Measurements from ENCODE around the gene MGST2.
"Not testable (repeated sequence)": the region's sequence is repeated elsewhere in the genome, so short reads cannot be mapped to it uniquely, and the experiment has no call there.

MGST2 gene

GRCh38 chr4:139694522-139695107 is 29.0 kb downstream of the MGST2 start:
- H3K27ac ChIP-seq: no peak overlapping the region
- H3K4me3 ChIP-seq: no peak overlapping the region

DNA sequence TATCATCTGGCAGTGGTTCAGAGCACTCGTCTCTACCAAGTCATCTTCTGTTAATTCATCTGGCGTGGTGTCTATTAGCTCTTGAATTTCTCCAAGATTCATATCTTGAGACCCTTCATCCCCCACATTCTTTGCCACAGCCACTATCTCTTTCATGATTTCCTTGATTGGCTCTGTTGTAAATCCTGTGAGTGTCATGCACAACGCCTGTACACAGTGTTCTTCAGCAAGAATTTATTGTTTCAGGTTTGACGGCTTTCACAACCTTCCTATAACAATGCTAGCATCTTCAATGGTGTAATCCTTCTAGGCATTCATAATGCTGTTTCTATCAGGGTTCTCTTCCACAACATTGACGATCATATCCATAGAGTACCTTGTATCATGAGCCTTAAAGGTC is 30.9 kb downstream of the MGST2 start:
- Histone ChIP-seq H3K27ac (no peak overlapping the region), H3K4me3 (no peak overlapping the region)

GRCh38 chr4:139698167-139698925 is 32.7 kb downstream of the MGST2 start:
- H3K4me3 ChIP-seq, H3K27ac ChIP-seq: not testable (repeated sequence)

DNA sequence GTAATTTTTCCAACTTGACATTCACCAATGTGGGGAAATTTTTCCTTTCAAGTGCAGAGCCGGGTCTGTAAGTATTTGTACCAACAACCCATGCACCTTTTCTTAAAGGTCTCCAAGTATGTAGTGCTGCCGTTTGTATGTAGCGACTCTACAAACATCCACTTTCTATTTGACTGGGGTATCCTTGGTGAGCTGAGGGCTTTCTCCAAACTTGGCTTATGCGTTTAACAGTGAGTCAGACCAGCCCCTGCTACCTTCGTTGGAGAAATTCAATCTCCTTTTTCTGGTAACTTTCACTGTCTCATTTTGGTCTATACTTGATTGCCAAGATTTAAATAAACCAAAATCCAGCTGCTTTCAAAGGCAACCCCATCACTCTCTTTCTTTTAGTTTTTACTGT is 34.9 kb downstream of the MGST2 start:
- Histone ChIP-seq H3K4me3 (no peak overlapping the region), H3K27ac (no peak overlapping the region)

GRCh38 chr4:139704915-139705485 is 39.4 kb downstream of the MGST2 start:
- H3K4me3 ChIP-seq: no peak overlapping the region
- no peak overlapping the region for H3K27ac ChIP-seq

GRCh38 chr4:139709660-139710059 is 44.0 kb downstream of the MGST2 start:
- Histone ChIP-seq H3K27ac (no peak overlapping the region), H3K4me3 (no peak overlapping the region)

- Histone ChIP-seq H3K4me3 (no peak overlapping the region), H3K27ac (no peak overlapping the region)
Observed at GRCh38 chr4:139710073-139710472, 44.5 kb downstream of the MGST2 start.

DNA sequence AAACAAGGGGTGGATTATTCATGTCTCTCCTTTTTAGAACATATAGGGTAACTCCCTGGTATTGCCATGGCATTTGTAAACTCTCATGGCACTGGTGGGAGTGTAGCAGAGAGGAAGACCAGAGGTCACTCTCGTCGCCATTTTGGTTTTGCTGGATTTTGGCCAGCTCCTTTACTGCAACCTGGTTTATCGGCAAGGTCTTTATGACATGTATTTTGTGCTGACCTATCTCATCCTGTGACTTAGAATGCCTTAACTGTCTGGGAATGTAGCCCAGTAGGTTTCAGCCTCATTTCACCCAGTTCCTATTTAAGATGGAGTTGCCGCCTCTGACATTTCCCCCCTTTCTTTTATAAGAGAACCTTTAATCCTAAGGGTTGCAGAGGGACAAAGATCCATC is 45.8 kb downstream of the MGST2 start:
- Histone ChIP-seq H3K27ac (peak overlapping the region in 1 of 21 experiments; percentile 16), H3K4me3 (no peak overlapping the region)

- no peak overlapping the region for H3K4me3 ChIP-seq
- no peak overlapping the region for H3K27ac ChIP-seq
Observed at GRCh38 chr4:139712882-139713281, 47.3 kb downstream of the MGST2 start.

DNA sequence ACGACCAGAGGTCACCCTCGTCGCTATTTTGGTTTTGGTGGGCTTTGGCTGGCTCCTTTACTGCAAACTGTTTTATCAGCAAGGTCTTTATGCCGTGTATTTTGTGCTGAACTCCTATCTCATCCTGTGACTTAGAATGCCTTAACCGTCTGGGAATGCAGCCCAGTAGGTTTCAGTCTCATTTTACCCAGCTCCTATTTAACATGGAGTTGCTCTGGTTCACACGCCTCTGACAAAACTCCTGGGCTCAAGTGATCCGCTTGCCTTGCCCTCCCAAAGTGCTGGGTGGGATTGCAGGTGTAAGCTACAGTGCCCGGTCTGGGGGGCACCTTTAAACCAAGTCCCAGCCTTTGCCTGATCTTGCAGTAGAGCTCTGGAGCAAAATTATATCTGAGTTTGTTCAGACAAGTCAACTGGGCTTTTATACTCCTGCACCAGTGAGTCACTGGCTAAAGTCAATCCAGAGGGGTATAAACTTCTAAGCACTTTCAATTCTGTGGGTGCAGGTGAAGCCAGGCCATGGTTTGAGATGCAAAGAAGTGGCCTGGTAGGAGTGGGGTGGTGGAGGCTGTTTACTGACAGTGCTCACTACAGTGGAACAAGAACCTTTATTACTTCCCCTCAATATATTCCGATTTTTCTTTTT is 50.2 kb downstream of the MGST2 start:
- Histone ChIP-seq H3K4me3 (no peak overlapping the region), H3K27ac (no peak overlapping the region)

DNA sequence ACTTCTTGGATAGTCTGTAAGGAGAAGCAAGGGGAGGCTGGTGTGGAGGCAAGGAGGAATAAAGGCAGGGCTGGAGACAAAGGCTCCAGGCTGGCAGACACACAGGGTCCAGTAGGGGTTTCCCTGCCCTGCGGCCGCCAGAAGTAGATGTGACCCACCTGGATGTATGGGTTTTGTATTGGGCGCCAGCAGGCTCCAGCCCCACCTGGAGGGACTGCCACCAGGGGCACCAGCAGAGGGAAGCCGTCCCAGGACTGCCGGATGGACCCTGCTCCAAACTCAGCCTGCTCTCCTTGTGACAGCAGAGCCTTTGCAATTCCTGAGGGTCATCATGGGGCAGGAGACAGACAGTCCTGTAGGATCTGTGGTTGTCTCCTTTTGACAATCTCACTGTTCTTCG is 52.7 kb downstream of the MGST2 start:
- Histone ChIP-seq H3K4me3 (no peak overlapping the region), H3K27ac (no peak overlapping the region)

GRCh38 chr4:139718833-139719232 is 53.2 kb downstream of the MGST2 start:
- H3K27ac ChIP-seq: no peak overlapping the region
- H3K4me3 ChIP-seq: no peak overlapping the region

- no peak overlapping the region for H3K4me3 ChIP-seq
- H3K27ac ChIP-seq: no peak overlapping the region
Observed at GRCh38 chr4:139719381-139720101, 53.9 kb downstream of the MGST2 start.

- Histone ChIP-seq H3K27ac (no peak overlapping the region), H3K4me3 (no peak overlapping the region)
Observed at GRCh38 chr4:139720806-139721205, 55.2 kb downstream of the MGST2 start.

GRCh38 chr4:139721789-139722188 is 56.2 kb downstream of the MGST2 start:
- Histone ChIP-seq H3K27ac (no peak overlapping the region), H3K4me3 (no peak overlapping the region)

- no peak overlapping the region for H3K4me3 ChIP-seq
- no peak overlapping the region for H3K27ac ChIP-seq
Observed at GRCh38 chr4:139725236-139725635, 59.6 kb downstream of the MGST2 start.

- Histone ChIP-seq H3K4me3 (no peak overlapping the region), H3K27ac (no peak overlapping the region)
Observed at GRCh38 chr4:139726615-139727014, 61.0 kb downstream of the MGST2 start.

DNA sequence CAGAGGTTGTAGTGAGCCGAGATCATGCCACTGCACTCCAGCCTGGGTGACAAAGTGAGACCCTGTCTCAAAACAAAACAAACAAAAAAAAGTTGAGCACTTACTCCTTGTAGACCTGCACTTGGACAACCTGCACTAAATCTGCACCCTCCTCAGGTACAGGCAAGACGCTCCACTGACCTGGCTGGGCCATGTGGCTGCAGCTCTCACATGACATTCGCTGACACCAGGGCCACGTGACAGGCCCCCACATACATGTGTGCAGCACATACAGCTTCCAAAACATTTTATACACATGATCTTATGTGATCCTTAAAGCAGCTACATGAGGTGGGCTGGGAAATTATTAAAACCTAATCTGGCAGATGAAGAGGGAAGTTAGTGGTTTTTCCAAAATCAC is 62.5 kb downstream of the MGST2 start:
- Histone ChIP-seq H3K27ac (no peak overlapping the region), H3K4me3 (no peak overlapping the region)

DNA sequence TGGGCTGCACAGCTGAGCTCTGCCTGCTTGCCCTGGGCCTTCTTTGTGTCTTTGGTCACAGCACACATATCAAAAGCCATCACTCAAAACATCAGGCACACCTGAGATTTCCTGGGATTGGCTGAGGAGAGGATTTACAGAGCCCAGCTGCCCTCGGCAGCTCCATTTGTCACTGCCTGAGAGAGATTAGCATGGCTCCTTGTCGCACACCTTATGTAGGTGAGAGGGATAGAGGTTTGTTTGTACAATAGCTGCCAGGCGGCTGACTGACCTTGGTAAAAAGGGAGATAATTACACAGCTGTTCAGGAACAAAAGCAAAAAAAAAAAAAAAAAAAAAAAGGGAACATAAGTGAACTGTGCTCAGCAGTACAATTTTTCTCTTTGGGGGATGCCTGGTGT is 63.2 kb downstream of the MGST2 start:
- H3K4me3 ChIP-seq: no peak overlapping the region
- no peak overlapping the region for H3K27ac ChIP-seq

DNA sequence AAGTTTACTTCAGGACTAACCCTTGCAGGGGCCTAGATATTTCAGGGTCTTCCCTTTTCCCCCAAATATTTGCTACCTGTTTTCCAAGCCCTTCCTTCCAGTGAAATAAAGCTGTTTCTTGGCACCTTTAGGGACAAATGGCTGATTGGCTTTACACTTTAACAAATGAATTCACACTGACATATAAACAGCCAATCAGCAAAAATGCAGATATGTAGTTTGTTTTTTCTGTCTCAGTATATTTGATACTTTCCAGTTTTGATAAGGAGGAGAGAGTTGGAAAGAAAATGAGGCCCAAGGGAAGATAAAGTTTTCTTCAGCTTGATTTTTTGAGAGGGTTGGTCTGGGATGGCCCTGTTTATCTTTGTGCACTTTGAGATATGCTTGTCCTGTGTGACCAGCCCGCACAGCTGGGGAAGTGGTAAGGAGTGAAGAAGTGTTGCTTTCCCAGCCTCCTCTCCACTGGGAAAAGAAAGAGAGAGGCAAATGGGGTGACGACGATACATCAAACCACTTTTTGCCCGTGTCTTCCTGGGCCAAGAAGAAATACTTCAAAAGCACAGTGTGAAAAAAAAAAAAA is 67.5 kb downstream of the MGST2 start:
- Histone ChIP-seq H3K27ac (peak overlapping the region in 1 of 21 experiments; percentile 55), H3K4me3 (no peak overlapping the region)
